SIG-M5 (cell line): ENCODE measurements around the gene LMNTD2.

ENCODE experiments used
- DNase-seq: peaks from one replicate; lab custom pipeline; 2025; lab: John Stamatoyannopoulos, UW

Gene LMNTD2

DNA sequence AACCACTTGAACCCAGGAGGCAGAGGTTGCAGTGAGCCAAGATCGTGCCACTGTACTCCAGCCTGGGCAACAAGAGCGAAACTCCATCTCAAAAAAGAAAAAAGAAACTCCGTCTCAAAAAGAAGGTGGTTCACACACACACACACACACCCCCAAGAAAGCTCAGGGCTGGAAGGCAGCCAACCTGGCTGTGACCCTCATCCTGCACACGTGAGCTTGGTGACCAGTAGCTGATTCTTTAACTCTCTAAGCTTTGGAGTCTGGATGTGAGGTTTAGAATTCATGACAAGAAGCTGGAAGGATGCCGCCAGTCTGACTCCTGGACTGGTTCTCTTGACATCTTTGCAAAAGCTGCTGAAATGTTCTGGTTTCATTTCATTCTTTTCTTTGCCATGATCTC lies 51.6 kb downstream of the LMNTD2 start:
- no peak for DNase-seq

DNA sequence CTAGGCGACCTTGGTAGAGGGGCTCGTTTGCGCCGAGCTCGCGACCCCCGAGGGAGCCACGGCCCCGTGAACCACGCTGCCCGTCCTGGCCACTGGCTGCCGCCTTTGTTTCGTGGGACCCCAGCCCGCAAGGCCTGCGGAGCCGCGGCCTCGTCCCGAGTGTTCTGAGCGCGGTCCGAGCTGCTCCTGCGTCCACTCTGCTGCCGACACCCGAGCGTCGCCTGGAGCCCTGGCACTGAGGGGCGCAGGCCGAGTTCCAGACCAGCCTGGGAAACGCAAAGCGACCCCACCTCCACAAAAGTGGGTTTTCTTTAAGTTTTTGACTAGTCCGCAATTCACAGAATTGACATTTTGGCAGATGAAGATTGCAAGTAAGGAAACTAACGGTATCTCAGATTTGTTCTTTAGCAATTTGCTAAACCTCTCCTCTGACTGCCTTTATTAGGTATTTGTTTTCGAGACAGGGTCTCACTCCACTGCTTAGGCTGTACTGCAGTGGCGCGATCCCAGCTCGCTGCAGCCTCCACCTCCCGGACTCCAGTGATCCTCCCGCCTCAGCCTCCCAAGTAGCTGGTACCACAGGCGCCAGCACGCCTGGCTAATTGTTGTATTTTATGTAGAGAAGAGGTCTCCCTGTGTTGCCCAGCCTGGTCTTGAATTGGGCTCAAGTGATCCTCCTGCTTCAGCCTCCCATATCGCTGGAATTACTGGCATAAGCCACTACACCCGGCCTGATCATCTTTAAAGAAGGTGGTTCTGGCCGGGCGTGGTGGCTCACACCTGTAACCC lies 52.6 kb downstream of the LMNTD2 start:
- DNase-seq: no peak

DNA sequence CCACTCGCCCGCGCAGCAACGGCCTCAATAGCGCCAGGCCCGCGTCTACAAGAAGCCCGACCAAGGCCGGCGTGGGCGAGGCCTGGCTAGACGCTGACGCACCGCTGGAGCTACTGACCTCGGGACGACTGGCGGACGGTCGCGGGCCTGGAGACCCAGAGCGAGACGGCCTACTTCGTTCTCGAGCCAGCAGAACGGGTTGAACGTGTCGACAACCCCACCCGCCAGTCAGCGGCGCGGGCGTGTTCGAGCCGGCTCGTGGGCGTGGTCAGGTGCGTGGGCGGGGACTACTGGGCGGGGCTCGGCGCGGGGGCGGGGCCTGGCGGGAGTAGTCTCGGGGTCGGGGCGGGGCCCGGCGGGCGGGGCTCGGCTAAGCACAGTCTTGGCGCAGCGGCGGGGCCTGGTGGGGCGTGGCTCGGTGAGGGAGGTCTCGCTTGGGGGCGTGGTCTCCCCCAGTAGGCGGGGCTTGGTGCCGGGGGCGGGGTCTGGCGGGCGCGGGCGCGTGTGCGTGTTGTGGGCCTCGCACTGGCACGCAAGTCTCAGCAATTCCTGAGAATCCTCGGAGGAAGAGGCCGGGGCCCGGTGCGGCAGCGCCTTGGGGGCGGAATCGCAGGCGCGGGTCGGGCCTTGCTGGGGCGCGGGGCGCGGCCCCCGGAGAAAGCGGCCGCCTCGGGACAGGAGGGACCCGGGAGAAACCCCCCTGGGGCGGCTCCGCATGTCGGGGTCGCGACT lies 53.4 kb downstream of the LMNTD2 start, which contains the start of gene RNH1:
RNH1 (minus strand) TSS at position 248 of the 732 bp plus-strand sequence. CDS start 5,080 bp downstream, outside the sequence.
- DNase-seq: peak; percentile 46

DNA sequence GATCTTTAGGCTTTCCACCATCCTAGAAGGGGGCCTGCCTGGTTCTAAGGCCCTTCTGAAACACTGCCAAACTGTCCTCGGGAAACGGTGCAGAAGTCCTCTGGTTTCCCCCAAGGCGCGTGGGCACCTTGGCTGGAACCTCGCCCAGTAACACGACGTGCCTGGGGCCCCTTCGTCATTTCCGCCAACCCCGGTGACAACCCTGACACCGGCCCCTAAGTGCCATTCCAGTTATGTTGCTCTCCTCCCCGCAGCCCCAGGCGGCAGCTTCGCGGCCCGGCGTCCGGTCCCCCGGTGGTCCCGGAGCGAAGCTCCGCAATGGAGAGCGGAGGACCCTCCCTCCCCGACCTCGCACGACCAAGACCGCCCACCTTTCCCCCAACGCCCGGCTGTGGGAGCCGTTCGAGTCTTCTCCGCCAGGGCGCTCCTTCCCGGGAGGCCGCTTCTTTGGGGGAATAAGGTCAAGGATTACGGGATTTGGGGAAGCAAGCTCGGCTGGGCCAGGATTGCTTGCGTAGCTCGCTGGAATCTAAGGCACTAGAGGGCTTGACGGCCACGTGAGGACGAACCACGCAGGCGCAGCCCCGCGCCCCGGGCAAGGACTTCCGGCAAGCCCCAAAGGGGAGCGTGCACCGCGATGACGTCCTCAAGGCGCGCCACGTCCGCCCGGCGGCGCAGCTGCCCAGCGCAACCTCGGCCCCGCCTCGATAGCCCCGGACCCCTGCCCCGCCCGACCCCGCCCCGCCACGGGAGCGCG lies 54.1 kb downstream of the LMNTD2 start:
- peak; percentile 38 for DNase-seq

DNA sequence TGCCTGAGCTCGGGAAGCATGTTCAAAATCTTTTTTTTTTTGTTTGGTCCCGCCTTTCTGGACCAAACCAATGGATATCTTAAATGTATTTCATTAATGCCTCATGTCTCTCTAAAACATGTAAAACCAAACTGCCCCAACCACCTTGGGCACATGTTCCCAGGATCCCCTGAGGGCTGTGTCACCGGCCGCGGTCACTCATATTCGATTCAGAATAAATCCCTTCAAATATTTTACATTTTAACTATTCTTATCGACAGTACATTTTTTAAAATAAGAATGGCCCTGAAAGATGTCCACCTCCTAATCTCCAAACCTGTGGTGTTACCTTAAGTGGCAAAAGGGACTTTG lies 55.6 kb downstream of the LMNTD2 start:
- DNase-seq: no peak
